K562 (cell line): ENCODE results near the gene PDIA2. TPM values are rescaled to one million over a fixed set of nuclear protein-coding genes. Genes with fewer than 3 reads are reported as not detected.

ENCODE experiments used
- ATAC-seq: fragments of 200-7000 bp; cut with Tn5 transposase; 3 replicates; pipeline ENCODE4 v1.9.1; 2020; ENCODE audit warnings: moderate library complexity
- BruUV-seq: library from RNA; stranded (reverse); fragments of 400-500 nt; replicated peaks from 2 replicates; lab custom pipeline; 2021; lab: Mats Ljungman, UMichigan
- CTCF ChIA-PET: fragments of 300-600 bp; formaldehyde crosslinking; extraction: SDS; loops from one replicate; lab custom pipeline; 2021; ENCODE audit warnings: low intra/inter-chr PET ratio; lab: Yijun Ruan, JAX
- POLR2A ChIA-PET: fragments of 300-600, 350-650 bp; sonication (Branson Sonifier 250); formaldehyde crosslinking; extraction: SDS; loops from one replicate; lab custom pipeline; 2021; ENCODE audit warnings: antibody characterized with exemption, inconsistent platforms; lab: Yijun Ruan, JAX
- DNase-seq, 4 experiments: peaks; one replicate each; pipeline versions ENCODE4 v3.0.0 to v3.0.0-alpha.2; 2011 to 2018; ENCODE audit warnings: low spot score in 3 of 4, mixed read lengths in 3 of 4; ENCODE audit errors: extremely low read depth in 1 of 4
- FAIRE-seq: peaks from 2 replicates; lab custom pipeline; 2011; peaks lifted over from hg19 to GRCh38; lab: Jason Lieb, UNC
- H2AFZ ChIP-seq: 2 replicates; pipeline ENCODE4 v1.6.0; 2011; ENCODE audit warnings: low read depth, low read length, control low read depth, inconsistent platforms
- H3K27ac ChIP-seq: fragments of 200-600 bp; 3 replicates; pipeline ENCODE4 v1.8.0; 2011; ENCODE audit warnings: low read depth, mild to moderate bottlenecking, control low read depth, inconsistent platforms, low read length, moderate library complexity, mixed read lengths; ENCODE audit errors: extremely low read depth
- H3K27me3 ChIP-seq, 2 experiments: fragments of 300-600 bp in 1 of 2; 2 replicates in 1 of 2; 3 replicates in 1 of 2; pipeline versions ENCODE4 v1.6.0 to v1.8.0; 2011; ENCODE audit warnings: inconsistent platforms in 2 of 2, low read length in 2 of 2, mild to moderate bottlenecking in 1 of 2, mixed read lengths in 1 of 2, moderate library complexity in 1 of 2; ENCODE audit not compliant: control insufficient read depth in 2 of 2, insufficient read depth in 2 of 2
- H3K36me3 ChIP-seq: fragments of 300-600 bp; 3 replicates; pipeline ENCODE4 v1.8.0; 2011; ENCODE audit warnings: mild to moderate bottlenecking, low read length, inconsistent platforms; ENCODE audit not compliant: control insufficient read depth, insufficient read depth
- H3K4me1 ChIP-seq, 2 experiments: fragments of 200-600 bp in 1 of 2; replicated peaks in 1 of 2; 2 replicates in 1 of 2; 3 replicates in 1 of 2; pipeline versions ENCODE4 v1.5.1 to v1.8.0; 2011; ENCODE audit warnings: inconsistent platforms in 2 of 2, low read length in 2 of 2, mild to moderate bottlenecking in 1 of 2, mixed read lengths in 1 of 2, moderate library complexity in 1 of 2; ENCODE audit not compliant: control insufficient read depth in 2 of 2, insufficient read depth in 2 of 2
- H3K4me2 ChIP-seq: 2 replicates; pipeline ENCODE4 v1.6.1; 2011; ENCODE audit warnings: low read length, control low read depth, inconsistent platforms, mixed read lengths; ENCODE audit not compliant: insufficient read depth
- H3K4me3 ChIP-seq: fragments of 200-600 bp; sonication (generic), shearing (Covaris generic); 2 replicates; pipeline ENCODE4 v1.5.1; 2016; ENCODE audit warnings: control low read depth, inconsistent platforms
- H3K79me2 ChIP-seq: fragments of 200-600 bp; 3 replicates; pipeline ENCODE4 v1.8.0; 2011; ENCODE audit warnings: low read length, inconsistent platforms; ENCODE audit not compliant: control insufficient read depth, insufficient read depth
- H3K9ac ChIP-seq, 2 experiments: 2 replicates each; pipeline versions ENCODE4 v1.6.0 to v1.6.1; 2011; ENCODE audit warnings: low read depth in 2 of 2, low read length in 2 of 2, control low read depth in 1 of 2, inconsistent platforms in 1 of 2, mild to moderate bottlenecking in 1 of 2, mixed read lengths in 1 of 2; ENCODE audit not compliant: insufficient read depth in 1 of 2
- H3K9me1 ChIP-seq: one replicate; pipeline ENCODE4 v1.6.0; 2011; ENCODE audit warnings: inconsistent platforms, mild to moderate bottlenecking, low read length, moderate library complexity; ENCODE audit not compliant: control insufficient read depth, insufficient read depth
- H3K9me3 ChIP-seq: replicated peaks from 2 replicates; pipeline ENCODE4 v1.5.1; 2011; ENCODE audit warnings: low read depth, low read length, inconsistent platforms; ENCODE audit not compliant: control insufficient read depth, insufficient read depth
- H4K20me1 ChIP-seq: replicated peaks from 2 replicates; pipeline ENCODE4 v1.6.1; 2011; ENCODE audit warnings: low read length, inconsistent platforms, mixed read lengths; ENCODE audit not compliant: control insufficient read depth, insufficient read depth
- POU5F1 ChIP-seq: fragments of 150-350 bp; IDR thresholded peaks from 2 replicates; pipeline ENCODE4 v1.6.1; 2014; ENCODE audit warnings: borderline replicate concordance, low read length, low read depth, mild to moderate bottlenecking; ENCODE audit not compliant: partially characterized antibody
- VEZF1 ChIP-seq: fragments of 200-800 bp; sonication (Bioruptor generic); IDR thresholded peaks from 2 replicates; pipeline ENCODE4 v1.6.1; 2017; ENCODE audit warnings: missing genetic modification characterization, missing compliant biosample characterization
- WGBS: fragments of 100-300 bp; shearing (Covaris generic); methylation state at CpG from one replicate; pipeline ENCODE4 v1.1.6; 2016; ENCODE audit warnings: low coverage, mixed read lengths; ENCODE audit not compliant: insufficient coverage; ENCODE audit errors: missing lambda C conversion rate; 5-methylcytosine and 5-hydroxymethylcytosine counted together
- in situ Hi-C: fragments of 300-500 bp; cut with MboI; formaldehyde crosslinking; loops from 4 replicates; pipeline ENCODE4 v1.15.0; 2018; ENCODE audit warnings: inconsistent platforms, mixed read lengths
- intact Hi-C: fragments of 100-400 bp; cut with micrococcal nuclease; formaldehyde crosslinking; loops from 2 replicates; pipeline ENCODE4 v1.14.2; 2022
- polyA plus RNA-seq, 8 experiments: library from polyadenylated mRNA; depleted of rRNA in 4 of 8; stranded (reverse) in 5 of 8; unstranded in 3 of 8; fragments of >200 nt; fragmentation: Nextera tagmentation in 2 of 8; fragmentation: Illumina TruSeq in 1 of 8; extraction: Ambion mirVana in 2 of 8; extraction: Trizol in 1 of 8; gene quantifications; 2 replicates each; pipeline versions ENCODE4 v1.2.1 to v1.2.3, GENCODE V29; 2011 to 2014; ENCODE audit warnings: inconsistent platforms in 1 of 8, missing spikeins in 1 of 8
- total RNA-seq, 7 experiments: library from RNA; depleted of rRNA in 6 of 7; stranded (reverse); fragments of >200 nt in 6 of 7; fragmentation: Illumina TruSeq in 2 of 7; extraction: Trizol in 2 of 7; gene quantifications; 2 replicates each; pipeline versions ENCODE4 v1.2.1 to v1.2.3, GENCODE V29; 2011 to 2021; ENCODE audit warnings: low replicate concordance in 1 of 7

PDIA2 gene
- total and polyA plus RNA-seq, 9 of the 15 experiments (the other 6 are each of a cell fraction or from before 2014, with no cell fraction given): 0.13 to 0.92 (median 0.23) TPM; not detected in 4

GRCh38 chr16:282491-282890, 473 bp upstream of the PDIA2 start:
- ATAC-seq (no peak), DNase-seq (peak in 1 of 4 experiments; percentile 46), FAIRE-seq (no peak)
- Histone ChIP-seq H3K9ac (no peak overlapping the region), H3K4me2 (no peak overlapping the region), H3K9me3 (no peaks in the 10 kb centered on the region), H3K79me2 (no peaks in the 10 kb centered on the region), H3K9me1 (no peaks in the 10 kb centered on the region), H3K36me3 (peaks cover 9% of the 10 kb centered on the region; the same call in 1 of the 3 replicates), H3K27me3 (no peaks in the 10 kb centered on the region), H3K4me1 (peaks cover 0 to 63% of the 10 kb centered on the region in 2 experiments; a peak in 2 of 5 replicates), H3K4me3 (no peak overlapping the region), H4K20me1 (no peaks in the 10 kb centered on the region), H2AFZ (no peak overlapping the region), H3K27ac (no peak overlapping the region)
- POLR2A ChIA-PET: no interaction called here
- CTCF ChIA-PET: no interaction called here
- intact Hi-C loops (no loop called here), in situ Hi-C loops (no loop called here)
- peak; percentile 45 for TF ChIP-seq VEZF1 (CRISPR knock-in tag)
- no peak for TF ChIP-seq POU5F1
- BruUV-seq: no TSS peak
- 59% methylated on average over 13 of the region's 22 CpGs for WGBS
